ENCODE results near the gene ACAD8. TPM values are rescaled to one million over a fixed set of nuclear protein-coding genes. Genes with fewer than 3 reads are reported as not detected.

Gene ACAD8
- total RNA-seq, 1 donor from 2014 or later, result 33.5 TPM

DNA sequence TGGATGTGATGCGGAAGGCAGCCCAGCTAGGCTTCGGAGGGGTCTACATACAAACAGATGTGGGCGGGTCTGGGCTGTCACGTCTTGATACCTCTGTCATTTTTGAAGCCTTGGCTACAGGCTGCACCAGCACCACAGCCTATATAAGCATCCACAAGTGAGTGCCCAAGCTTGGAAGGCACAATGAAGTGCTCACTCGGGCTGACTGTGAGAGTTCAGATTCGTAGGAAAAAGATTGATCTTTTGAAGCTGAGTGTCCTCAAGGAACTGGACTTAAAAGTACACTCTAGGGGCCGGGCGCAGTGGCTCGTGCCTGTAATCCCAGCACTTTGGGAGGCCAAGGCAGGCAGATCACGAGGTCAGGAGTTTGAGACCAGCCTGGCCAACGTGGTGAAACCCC, 3.7 kb downstream of the ACAD8 start:
- no peak overlapping the region for H3K4me3 Mint-ChIP-seq (ENCODE audit: unreplicated experiment)
- peaks cover 19% of the 10 kb centered on the region for H3K4me1 Mint-ChIP-seq (ENCODE audit: unreplicated experiment)
- no peak overlapping the region for H3K27ac Mint-ChIP-seq (ENCODE audit: unreplicated experiment)
- peaks cover 13% of the 10 kb centered on the region for H3K36me3 Mint-ChIP-seq (ENCODE audit: low read depth, unreplicated experiment)
- TF ChIP-seq, protein P1, sequence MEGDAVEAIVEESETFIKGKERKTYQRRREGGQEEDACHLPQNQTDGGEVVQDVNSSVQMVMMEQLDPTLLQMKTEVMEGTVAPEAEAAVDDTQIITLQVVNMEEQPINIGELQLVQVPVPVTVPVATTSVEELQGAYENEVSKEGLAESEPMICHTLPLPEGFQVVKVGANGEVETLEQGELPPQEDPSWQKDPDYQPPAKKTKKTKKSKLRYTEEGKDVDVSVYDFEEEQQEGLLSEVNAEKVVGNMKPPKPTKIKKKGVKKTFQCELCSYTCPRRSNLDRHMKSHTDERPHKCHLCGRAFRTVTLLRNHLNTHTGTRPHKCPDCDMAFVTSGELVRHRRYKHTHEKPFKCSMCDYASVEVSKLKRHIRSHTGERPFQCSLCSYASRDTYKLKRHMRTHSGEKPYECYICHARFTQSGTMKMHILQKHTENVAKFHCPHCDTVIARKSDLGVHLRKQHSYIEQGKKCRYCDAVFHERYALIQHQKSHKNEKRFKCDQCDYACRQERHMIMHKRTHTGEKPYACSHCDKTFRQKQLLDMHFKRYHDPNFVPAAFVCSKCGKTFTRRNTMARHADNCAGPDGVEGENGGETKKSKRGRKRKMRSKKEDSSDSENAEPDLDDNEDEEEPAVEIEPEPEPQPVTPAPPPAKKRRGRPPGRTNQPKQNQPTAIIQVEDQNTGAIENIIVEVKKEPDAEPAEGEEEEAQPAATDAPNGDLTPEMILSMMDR (IDR thresholded peaks at IDR 0.05; ENCODE audit: unreplicated experiment), result no peak
- H3K27me3 Mint-ChIP-seq (ENCODE audit: unreplicated experiment), result peaks cover 5% of the 10 kb centered on the region
- H3K9me3 Mint-ChIP-seq (ENCODE audit: unreplicated experiment), result no peaks in the 10 kb centered on the region
- DNase-seq (ENCODE audit: low spot score), result no peak

DNA sequence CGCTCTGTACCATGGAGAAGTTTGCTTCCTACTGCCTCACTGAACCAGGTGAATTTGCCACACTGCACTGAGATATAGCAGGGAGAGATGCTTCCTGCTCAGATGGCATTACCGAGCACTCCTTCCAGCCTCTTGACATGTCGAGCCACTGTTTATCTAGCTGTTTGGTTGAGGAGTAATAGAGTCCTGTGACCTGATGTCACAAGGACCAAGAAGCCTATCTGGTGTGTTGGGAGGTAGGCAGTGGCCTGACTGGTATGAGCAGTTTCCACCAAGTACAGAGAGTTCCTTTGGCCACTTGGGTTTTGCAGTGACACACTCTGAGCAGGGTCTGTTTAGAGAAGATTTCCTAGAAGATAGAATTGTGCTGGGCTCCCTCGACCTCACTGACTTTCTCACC, 5.2 kb downstream of the ACAD8 start:
- Mint-ChIP-seq H3K27ac (ENCODE audit: unreplicated experiment) (no peak overlapping the region), H3K9me3 (ENCODE audit: unreplicated experiment) (no peaks in the 10 kb centered on the region), H3K27me3 (ENCODE audit: unreplicated experiment) (peaks cover 1% of the 10 kb centered on the region), H3K36me3 (ENCODE audit: low read depth, unreplicated experiment) (peaks cover 13% of the 10 kb centered on the region), H3K4me1 (ENCODE audit: unreplicated experiment) (peaks cover 15% of the 10 kb centered on the region), H3K4me3 (ENCODE audit: unreplicated experiment) (peak overlapping the region; percentile 4)
- TF ChIP-seq, protein P1 (IDR thresholded peaks at IDR 0.05; ENCODE audit: unreplicated experiment), result no peak
- no peak for DNase-seq (ENCODE audit: low spot score)

DNA sequence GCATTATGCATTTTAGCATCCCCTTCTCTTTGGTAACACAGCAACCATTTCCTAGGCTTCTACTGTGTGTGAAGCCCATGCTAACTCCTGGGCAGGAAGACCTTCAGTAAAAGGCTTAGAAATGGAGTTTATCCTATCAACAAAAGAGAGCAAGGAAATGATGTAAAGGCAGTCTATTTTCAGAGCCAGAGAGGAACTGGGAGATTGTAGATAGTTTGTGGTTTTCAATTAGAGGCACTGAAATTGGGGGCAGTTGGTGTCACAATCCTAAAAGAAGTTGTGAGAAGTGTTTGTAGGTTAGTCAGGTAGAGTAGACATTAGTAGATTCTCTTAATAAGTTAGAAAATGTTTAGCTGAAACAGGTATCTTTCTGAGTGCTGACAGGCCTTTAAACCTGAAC, 7.1 kb downstream of the ACAD8 start:
- Mint-ChIP-seq H3K4me1 (ENCODE audit: unreplicated experiment) (peaks cover 12% of the 10 kb centered on the region), H3K36me3 (ENCODE audit: low read depth, unreplicated experiment) (peaks cover 13% of the 10 kb centered on the region), H3K27ac (ENCODE audit: unreplicated experiment) (peak overlapping the region; percentile 15), H3K9me3 (ENCODE audit: unreplicated experiment) (no peaks in the 10 kb centered on the region), H3K27me3 (ENCODE audit: unreplicated experiment) (peaks cover 1% of the 10 kb centered on the region), H3K4me3 (ENCODE audit: unreplicated experiment) (no peak overlapping the region)
- TF ChIP-seq, protein P1 (IDR thresholded peaks at IDR 0.05; ENCODE audit: unreplicated experiment), result no peak
- no peak for DNase-seq (ENCODE audit: low spot score)

DNA sequence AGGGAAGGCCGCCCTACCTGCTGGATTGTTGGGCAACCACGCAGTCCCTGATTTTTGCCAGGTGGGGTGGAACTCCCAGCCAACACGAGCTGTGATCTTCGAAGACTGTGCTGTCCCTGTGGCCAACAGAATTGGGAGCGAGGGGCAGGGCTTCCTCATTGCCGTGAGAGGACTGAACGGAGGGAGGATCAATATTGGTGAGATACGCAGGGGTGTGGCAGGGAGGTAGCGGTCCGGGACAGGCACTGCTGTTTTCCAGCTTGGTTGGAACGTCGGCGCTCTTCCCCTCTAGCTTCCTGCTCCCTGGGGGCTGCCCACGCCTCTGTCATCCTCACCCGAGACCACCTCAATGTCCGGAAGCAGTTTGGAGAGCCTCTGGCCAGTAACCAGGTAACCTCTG, 7.6 kb downstream of the ACAD8 start:
- no peaks in the 10 kb centered on the region for H3K9me3 Mint-ChIP-seq (ENCODE audit: unreplicated experiment)
- TF ChIP-seq, protein P1 (IDR thresholded peaks at IDR 0.05; ENCODE audit: unreplicated experiment), result no peak
- peaks cover 12% of the 10 kb centered on the region for H3K4me1 Mint-ChIP-seq (ENCODE audit: unreplicated experiment)
- peaks cover 1% of the 10 kb centered on the region for H3K27me3 Mint-ChIP-seq (ENCODE audit: unreplicated experiment)
- H3K36me3 Mint-ChIP-seq (ENCODE audit: low read depth, unreplicated experiment), result peaks cover 13% of the 10 kb centered on the region
- H3K27ac Mint-ChIP-seq (ENCODE audit: unreplicated experiment), result no peak overlapping the region
- H3K4me3 Mint-ChIP-seq (ENCODE audit: unreplicated experiment), result no peak overlapping the region
- DNase-seq (ENCODE audit: low spot score), result no peak

DNA sequence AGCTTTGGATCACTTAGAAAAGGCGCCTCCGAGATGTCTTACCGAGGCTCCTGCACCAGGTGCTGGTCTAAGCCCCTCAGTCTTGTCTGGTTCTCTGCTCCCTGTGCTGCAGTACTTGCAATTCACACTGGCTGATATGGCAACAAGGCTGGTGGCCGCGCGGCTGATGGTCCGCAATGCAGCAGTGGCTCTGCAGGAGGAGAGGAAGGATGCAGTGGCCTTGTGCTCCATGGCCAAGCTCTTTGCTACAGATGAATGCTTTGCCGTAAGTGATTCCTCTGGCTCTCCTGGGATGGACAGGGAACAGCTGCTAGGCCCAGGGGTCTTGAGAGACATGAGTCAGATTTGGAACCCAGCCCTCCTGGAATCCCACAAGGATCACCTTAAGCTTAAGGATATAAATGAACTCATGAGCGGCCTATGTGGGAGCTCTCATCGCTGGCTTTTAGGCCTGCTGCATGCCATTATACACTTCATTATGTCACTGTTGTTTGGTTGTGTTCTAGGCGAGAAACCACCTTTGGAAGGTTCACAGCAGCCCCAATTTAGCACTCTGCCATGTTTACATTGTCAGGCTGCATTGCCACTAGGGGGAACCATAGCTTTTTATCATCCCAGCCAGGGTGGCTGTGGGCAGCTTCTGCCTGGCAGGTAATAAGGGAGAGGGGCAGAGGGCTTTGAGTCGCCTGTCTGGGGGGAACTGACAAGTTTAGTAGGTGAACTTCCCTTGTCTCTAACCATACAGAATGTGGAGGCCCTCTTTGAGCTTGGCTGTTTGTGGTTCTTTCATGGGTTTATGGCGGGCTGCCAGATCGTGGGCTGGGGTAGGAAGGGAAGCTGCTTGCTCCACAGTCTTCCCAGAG, 8.5 kb downstream of the ACAD8 start:
- TF ChIP-seq, protein P1 (IDR thresholded peaks at IDR 0.05; ENCODE audit: unreplicated experiment), result peak; percentile 58
- peak; percentile 43 for DNase-seq (ENCODE audit: low spot score)
- Mint-ChIP-seq H3K4me3 (ENCODE audit: unreplicated experiment) (no peak overlapping the region), H3K9me3 (ENCODE audit: unreplicated experiment) (no peaks in the 10 kb centered on the region), H3K27me3 (ENCODE audit: unreplicated experiment) (peaks cover 1% of the 10 kb centered on the region), H3K4me1 (ENCODE audit: unreplicated experiment) (peaks cover 18% of the 10 kb centered on the region), H3K36me3 (ENCODE audit: low read depth, unreplicated experiment) (peaks cover 13% of the 10 kb centered on the region), H3K27ac (ENCODE audit: unreplicated experiment) (no peak overlapping the region)

Data from endothelial cell (in vitro differentiated cells).